ENCODE data around the gene GLIS1. TPM values are rescaled to one million over a fixed set of nuclear protein-coding genes. Genes with fewer than 3 reads are reported as not detected.

GLIS1 gene
- total RNA-seq, 1 experiment from 2014 or later: 0.39 TPM

DNA sequence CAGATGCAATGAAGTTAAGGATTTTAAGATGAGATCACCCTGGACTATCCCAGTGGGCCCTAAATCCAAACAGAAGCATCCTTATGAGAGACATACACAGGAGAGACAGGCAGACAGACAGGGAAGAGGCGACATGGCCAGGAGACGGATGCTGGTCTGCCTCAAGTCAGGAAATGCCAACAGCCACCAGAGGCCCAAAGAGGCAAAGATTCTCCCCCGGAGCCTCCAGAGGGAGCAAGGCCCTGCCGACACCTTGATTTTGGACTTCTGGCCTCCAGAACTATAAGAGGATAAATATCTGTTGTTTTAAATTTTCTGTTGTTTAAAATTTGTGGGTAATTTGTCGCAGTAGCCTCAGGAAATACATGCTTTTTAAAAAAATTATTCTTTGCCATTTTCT is 116.4 kb downstream of the GLIS1 start:
- H3K79me2 ChIP-seq (ENCODE audit: insufficient read depth, low read length): no peaks in the 10 kb centered on the region
- H3K9ac ChIP-seq (ENCODE audit: low read length): no peak overlapping the region
- H3K36me3 ChIP-seq (ENCODE audit: control insufficient read depth in 1 of 2, insufficient read depth in 2 of 2, low read length in 2 of 2): no peaks in the 10 kb centered on the region
- BruUV-seq (replicated peaks): no TSS peak
- DNase-seq (ENCODE audit: low read depth, low spot score) (no peak), ATAC-seq (no peak)
- H3K4me1 ChIP-seq (ENCODE audit: control insufficient read depth in 1 of 2, insufficient read depth in 2 of 2, low read length in 2 of 2): no peaks in the 10 kb centered on the region
- H4K20me1 ChIP-seq (ENCODE audit: insufficient read depth): no peaks in the 10 kb centered on the region
- H3K9me3 ChIP-seq (ENCODE audit: control insufficient read depth in 1 of 2, insufficient read depth in 1 of 2, low read depth in 1 of 2, low read length in 2 of 2): no peaks in the 10 kb centered on the region
- no peaks in the 10 kb centered on the region for H3K27me3 ChIP-seq (ENCODE audit: insufficient read depth, low read length)
- intact Hi-C loops (cut with micrococcal nuclease): no loop called here
- no peak overlapping the region for H3K4me2 ChIP-seq (ENCODE audit: low read length)
- ChIA-PET RAD21 (ENCODE audit: low non-redundant PET in 1 of 2, low total read pairs in 2 of 2, uncharacterized antibody in 2 of 2, unreplicated experiment in 2 of 2) (no interaction called here), POLR2A (no interaction called here), CTCF (no interaction called here)
- TF ChIP-seq CTCF (IDR thresholded peaks at IDR 0.05 in 2 of 3, conservative IDR thresholded peaks at IDR 0.05 in 1 of 3; ENCODE audit: borderline replicate concordance in 1 of 3, insufficient read depth in 1 of 3, low read depth in 2 of 3, low read length in 2 of 3) (0 out of 6 replicates have a peak, but pooled peaks of 1 of the 3 experiments have one; percentile 12), SIN3A (IDR thresholded peaks at IDR 0.05; ENCODE audit: low read depth) (no peak)
- H2AFZ ChIP-seq (ENCODE audit: low read depth, low read length, poor library complexity, severe bottlenecking): no peak overlapping the region
- no peak overlapping the region for H3K4me3 ChIP-seq (replicated peaks in 1 of 2; ENCODE audit: low read depth in 1 of 2, low read length in 2 of 2)
- no peak overlapping the region for H3K27ac ChIP-seq (ENCODE audit: low read depth, low read length)
- H3K9me2 ChIP-seq (ENCODE audit: insufficient read depth): no peaks in the 10 kb centered on the region

- Histone ChIP-seq H3K9ac (ENCODE audit: low read length) (no peak overlapping the region), H3K9me2 (ENCODE audit: insufficient read depth) (no peaks in the 10 kb centered on the region), H3K27me3 (ENCODE audit: insufficient read depth, low read length) (no peaks in the 10 kb centered on the region), H3K4me2 (ENCODE audit: low read length) (no peak overlapping the region), H3K9me3 (ENCODE audit: control insufficient read depth in 1 of 2, insufficient read depth in 1 of 2, low read depth in 1 of 2, low read length in 2 of 2) (no peaks in the 10 kb centered on the region), H4K20me1 (ENCODE audit: insufficient read depth) (no peaks in the 10 kb centered on the region), H3K36me3 (ENCODE audit: control insufficient read depth in 1 of 2, insufficient read depth in 2 of 2, low read length in 2 of 2) (no peaks in the 10 kb centered on the region), H3K79me2 (ENCODE audit: insufficient read depth, low read length) (no peaks in the 10 kb centered on the region), H2AFZ (ENCODE audit: low read depth, low read length, poor library complexity, severe bottlenecking) (no peak overlapping the region), H3K4me1 (ENCODE audit: control insufficient read depth in 1 of 2, insufficient read depth in 2 of 2, low read length in 2 of 2) (no peaks in the 10 kb centered on the region), H3K4me3 (replicated peaks in 1 of 2; ENCODE audit: low read depth in 1 of 2, low read length in 2 of 2) (no peak overlapping the region), H3K27ac (ENCODE audit: low read depth, low read length) (no peak overlapping the region)
- ChIA-PET POLR2A (no interaction called here), RAD21 (ENCODE audit: low non-redundant PET in 1 of 2, low total read pairs in 2 of 2, uncharacterized antibody in 2 of 2, unreplicated experiment in 2 of 2) (no interaction called here), CTCF (no interaction called here)
- intact Hi-C loops (cut with micrococcal nuclease): no loop called here
- no TSS peak for BruUV-seq (replicated peaks)
- ATAC-seq: no peak
- DNase-seq (ENCODE audit: low read depth, low spot score): no peak
- TF ChIP-seq CTCF (IDR thresholded peaks at IDR 0.05 in 2 of 3, conservative IDR thresholded peaks at IDR 0.05 in 1 of 3; ENCODE audit: borderline replicate concordance in 1 of 3, insufficient read depth in 1 of 3, low read depth in 2 of 3, low read length in 2 of 3) (no peak), YY1 (IDR thresholded peaks at IDR 0.05; ENCODE audit: extremely low read depth, insufficient replicate concordance, low read depth, low read length) (no peak), SIN3A (IDR thresholded peaks at IDR 0.05; ENCODE audit: low read depth) (no peak), SP1 (IDR thresholded peaks at IDR 0.05; ENCODE audit: low read depth) (no peak), POLR2AphosphoS5 (IDR thresholded peaks at IDR 0.05; ENCODE audit: low read depth, low read length) (no peak), ZBTB33 (IDR thresholded peaks at IDR 0.05; ENCODE audit: extremely low read depth, insufficient replicate concordance, low read length) (no peak), EGR1 (IDR thresholded peaks at IDR 0.05; ENCODE audit: low read depth) (no peak)
- TF ChIP-seq, protein P1, sequence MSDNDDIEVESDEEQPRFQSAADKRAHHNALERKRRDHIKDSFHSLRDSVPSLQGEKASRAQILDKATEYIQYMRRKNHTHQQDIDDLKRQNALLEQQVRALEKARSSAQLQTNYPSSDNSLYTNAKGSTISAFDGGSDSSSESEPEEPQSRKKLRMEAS (IDR thresholded peaks at IDR 0.05): no peak
- TF ChIP-seq, protein P2, sequence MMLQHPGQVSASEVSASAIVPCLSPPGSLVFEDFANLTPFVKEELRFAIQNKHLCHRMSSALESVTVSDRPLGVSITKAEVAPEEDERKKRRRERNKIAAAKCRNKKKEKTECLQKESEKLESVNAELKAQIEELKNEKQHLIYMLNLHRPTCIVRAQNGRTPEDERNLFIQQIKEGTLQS (IDR thresholded peaks at IDR 0.05): no peak
Observed at GRCh38 chr1:53621144-53621543, 117.8 kb downstream of the GLIS1 start.
